Transverse colon (tissue), 4 donors: ENCODE data around the gene ANKRD36C.
"Not testable (repeated sequence)": the region's sequence is repeated elsewhere in the genome, so short reads cannot be mapped to it uniquely, and the experiment has no call there.

Source experiments
- EP300 ChIP-seq: sonication (generic); formaldehyde crosslinking; IDR thresholded peaks from one replicate; pipeline ENCODE4 v1.6.1; 2017; ENCODE audit warnings: antibody characterized with exemption, low read depth
- POLR2A ChIP-seq: fragments of 450-650 bp; IDR thresholded peaks from one replicate; pipeline ENCODE4 v1.6.1; 2016; ENCODE audit warnings: antibody characterized with exemption, mild to moderate bottlenecking, moderate library complexity
- POLR2AphosphoS5 ChIP-seq, 3 donors: sonication (generic); formaldehyde crosslinking; IDR thresholded peaks; one replicate each; pipeline ENCODE4 v1.6.1; 2016; ENCODE audit warnings: antibody characterized with exemption in 3 of 3
- TF ChIP-seq, protein P1 (sequence below), 5 experiments: fragments of 200-600 bp in 3 of 5; fragments of 450-650 bp in 2 of 5; sonication (generic) in 3 of 5; IDR thresholded peaks; 1 replicate in 2 of 5; 2 replicates in 3 of 5; pipeline ENCODE4 v1.5.1; 2016 to 2017; ENCODE audit warnings: antibody characterized with exemption in 5 of 5, inconsistent platforms in 3 of 5, mild to moderate bottlenecking in 2 of 5, moderate library complexity in 1 of 5

DNA sequence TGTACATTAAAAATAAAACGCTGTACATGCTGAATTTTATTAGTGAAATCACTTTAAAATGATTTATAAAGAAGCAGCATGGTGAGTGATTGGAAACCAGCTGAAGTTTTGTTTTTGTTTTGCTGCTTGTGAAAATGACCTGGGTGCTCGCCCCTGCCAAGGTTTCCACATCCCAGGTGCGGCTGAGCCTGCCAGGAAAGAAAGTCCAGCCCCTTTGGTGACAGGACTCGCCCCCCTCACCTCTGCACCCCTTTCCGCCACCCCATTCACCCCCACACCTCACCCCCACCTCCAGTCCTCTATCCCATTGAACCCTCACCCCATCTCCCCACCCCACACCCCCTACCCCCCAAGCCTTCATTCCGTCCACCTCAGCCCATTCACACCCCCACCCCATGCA is 740 bp downstream of the ANKRD36C start:
- TF ChIP-seq POLR2AphosphoS5 (IDR thresholded peaks at IDR 0.05); POLR2A; EP300: not testable (repeated sequence)
- TF ChIP-seq, protein P1, sequence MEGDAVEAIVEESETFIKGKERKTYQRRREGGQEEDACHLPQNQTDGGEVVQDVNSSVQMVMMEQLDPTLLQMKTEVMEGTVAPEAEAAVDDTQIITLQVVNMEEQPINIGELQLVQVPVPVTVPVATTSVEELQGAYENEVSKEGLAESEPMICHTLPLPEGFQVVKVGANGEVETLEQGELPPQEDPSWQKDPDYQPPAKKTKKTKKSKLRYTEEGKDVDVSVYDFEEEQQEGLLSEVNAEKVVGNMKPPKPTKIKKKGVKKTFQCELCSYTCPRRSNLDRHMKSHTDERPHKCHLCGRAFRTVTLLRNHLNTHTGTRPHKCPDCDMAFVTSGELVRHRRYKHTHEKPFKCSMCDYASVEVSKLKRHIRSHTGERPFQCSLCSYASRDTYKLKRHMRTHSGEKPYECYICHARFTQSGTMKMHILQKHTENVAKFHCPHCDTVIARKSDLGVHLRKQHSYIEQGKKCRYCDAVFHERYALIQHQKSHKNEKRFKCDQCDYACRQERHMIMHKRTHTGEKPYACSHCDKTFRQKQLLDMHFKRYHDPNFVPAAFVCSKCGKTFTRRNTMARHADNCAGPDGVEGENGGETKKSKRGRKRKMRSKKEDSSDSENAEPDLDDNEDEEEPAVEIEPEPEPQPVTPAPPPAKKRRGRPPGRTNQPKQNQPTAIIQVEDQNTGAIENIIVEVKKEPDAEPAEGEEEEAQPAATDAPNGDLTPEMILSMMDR (IDR thresholded peaks at IDR 0.05) = not testable (repeated sequence)
